ENCODE results near the gene DUS2.
"Not testable (repeated sequence)": the region's sequence is repeated elsewhere in the genome, so short reads cannot be mapped to it uniquely, and the experiment has no call there.

Gene DUS2

DNA sequence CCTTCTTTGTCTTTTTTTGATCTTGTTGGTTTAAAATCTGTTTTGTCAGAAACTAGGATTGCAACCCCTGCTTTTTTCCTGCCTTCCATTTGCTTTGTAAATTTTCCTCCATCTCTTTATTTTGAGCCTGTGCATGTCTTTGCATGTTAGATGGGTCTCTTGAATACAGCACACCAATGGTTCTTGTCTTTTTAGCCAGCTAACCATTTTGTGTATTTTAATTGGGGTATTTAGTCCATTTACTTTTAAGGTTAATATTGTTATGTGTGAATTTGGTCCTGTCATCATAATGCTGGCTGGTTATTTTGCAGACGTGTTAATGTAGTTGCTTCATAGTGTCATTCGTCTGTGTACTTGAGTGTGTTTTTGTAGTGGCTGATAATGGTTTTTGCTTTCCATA is 88.3 kb downstream of the DUS2 start:
- H3K4me3 ChIP-seq (ENCODE audit: low read length) = no peak overlapping the region
- DNase-seq (ENCODE audit: low read depth, low spot score) = no peak

DNA sequence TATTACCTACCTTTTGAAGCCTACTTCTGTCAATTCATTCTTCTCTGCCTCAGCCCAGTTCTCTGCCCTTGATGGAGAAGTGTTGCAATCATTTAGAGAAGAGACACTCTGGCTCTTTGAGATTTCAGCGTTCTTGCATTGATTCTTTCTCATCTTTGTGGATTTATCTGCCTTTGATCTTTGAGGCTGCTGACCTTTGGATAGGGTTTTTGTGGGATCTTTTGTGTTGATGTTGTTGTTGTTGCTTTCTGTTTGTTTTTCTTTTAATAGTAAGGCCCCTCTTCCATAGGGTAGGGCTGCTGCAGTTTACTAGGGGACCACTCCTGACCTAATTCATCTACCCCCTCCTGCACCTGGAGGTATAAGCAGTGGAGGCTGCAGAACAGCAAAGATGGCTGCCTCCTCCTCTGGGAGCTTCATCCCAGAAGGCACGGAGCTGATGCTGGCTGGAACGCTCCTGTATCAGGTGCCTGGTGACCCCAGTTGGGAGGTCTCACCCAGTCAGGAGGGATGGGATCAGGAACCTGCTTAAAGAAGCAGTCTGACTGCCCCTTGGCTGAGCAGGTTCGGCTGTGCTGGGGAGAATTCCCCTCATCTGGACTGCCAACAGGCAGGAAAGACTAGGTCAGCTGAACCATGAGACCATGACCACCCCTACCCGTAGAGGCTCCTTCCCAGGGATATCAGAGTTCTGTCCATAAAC is 90.1 kb downstream of the DUS2 start:
- DNase-seq (ENCODE audit: low read depth, low spot score) = no peak
- H3K4me3 ChIP-seq (ENCODE audit: low read length) = no peak overlapping the region

DNA sequence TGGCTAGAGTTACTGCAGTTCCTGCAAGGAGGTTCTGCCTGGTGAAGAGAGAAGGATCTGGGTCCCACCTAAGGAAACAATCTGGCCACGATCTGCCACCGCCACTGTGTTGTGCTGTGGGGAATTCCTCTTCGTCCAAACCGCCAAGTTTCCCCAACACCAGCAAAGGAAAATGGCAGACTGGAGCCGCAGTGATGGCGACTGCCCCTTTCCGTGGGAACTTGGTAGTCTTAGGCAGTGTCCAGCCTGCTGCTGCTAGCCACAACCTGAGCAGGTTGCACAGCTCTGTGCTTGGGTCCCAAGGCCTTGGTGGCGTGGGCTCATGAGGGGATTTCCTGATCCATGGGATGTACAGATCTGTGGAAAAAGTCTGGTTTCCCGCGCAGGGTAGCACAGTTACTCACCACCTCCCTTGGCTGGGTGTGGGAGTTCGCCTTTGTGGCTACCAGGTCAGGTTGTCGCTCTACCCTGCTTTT is 90.7 kb downstream of the DUS2 start:
- H3K4me3 ChIP-seq (ENCODE audit: low read length) = no peak overlapping the region
- no peak for DNase-seq (ENCODE audit: low read depth, low spot score)

DNA sequence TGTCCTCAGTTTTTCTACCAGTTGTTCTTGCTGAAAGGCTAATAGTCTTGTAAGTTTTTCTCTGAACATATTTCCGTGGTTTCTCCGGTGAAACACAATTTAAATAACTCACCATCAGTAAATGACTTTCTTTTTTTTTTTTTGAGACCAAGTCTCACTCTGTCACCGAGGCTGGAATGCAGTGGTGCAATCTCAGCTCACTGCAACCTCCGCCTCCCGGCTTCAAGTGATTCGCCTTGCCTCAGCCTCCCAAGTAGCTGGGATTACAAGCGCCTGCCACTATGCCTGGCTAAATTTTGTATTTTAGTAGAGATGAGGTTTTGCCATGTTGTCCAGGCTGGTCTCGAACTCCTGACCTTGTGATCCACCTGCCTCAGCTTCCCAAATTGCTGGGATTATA is 91.9 kb downstream of the DUS2 start:
- not testable (repeated sequence) for H3K4me3 ChIP-seq (ENCODE audit: low read length); DNase-seq (ENCODE audit: low read depth, low spot score)

DNA sequence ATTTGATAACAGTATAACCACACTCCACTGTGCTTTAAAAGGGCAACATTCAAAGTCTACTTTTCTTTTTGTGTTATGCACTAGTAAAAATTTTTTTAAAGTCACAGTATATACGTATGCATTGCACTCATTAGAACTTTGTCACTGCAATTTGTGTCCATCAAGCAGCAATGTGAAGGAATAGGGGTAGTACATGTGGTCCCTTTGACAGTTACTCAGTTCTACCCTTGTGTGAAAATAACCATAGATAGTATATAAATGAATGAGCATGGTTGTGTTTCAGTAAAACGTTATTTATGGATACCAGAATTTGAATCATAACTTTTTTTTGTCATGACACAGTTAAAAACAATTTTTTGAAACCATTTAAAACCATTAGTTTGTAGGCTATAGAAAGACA is 92.8 kb downstream of the DUS2 start:
- H3K4me3 ChIP-seq (ENCODE audit: low read length) = no peak overlapping the region
- DNase-seq (ENCODE audit: low read depth, low spot score) = no peak

DNA sequence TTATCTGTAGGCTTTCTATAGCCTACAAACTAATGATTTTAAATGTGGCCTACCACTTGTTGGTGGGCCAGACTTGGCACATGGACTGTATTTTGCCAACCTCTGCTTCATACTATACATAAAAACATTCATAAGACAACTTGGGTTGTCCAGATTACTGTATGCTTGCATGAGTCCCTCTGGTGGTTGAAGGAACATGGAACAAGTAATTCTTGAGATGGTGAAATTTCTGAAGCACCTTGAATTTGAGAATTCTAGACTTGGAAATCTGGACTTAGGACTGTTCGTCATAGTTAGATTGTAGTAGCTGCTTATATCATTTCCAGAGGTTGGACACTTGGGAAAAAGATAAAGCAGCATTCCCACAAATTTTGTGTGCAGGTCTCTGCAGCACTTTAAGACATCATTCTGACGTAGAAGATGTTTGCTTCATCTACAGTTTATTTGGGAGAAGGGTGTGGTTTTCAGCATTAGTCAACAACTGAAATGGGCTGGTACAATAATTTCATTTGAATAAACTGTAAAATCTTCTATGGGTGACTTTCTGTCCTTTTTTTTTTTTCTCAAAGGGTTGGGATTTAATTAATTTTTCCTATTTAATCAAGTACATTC is 93.3 kb downstream of the DUS2 start:
- peak; percentile 60 for DNase-seq (ENCODE audit: low read depth, low spot score)
- no peak overlapping the region for H3K4me3 ChIP-seq (ENCODE audit: low read length)

DNA sequence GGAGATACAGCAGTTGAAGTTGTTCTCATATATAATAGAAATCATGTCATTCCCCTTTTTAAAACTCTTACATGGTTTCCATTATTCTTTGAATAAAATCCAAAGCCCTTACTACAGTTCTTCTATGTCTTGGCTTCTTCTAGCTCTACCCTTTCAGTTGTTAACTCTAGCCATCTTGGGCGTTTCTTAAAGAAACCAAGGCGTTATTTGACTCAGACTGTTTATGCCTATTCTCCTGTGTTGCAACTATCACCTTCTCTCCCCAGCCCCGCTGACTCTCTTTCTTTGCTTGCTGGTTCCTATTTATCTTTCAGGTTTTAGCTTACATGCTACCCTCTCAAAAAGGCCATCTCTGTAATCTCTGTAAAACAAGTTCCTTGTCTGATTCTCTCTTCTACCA is 94.8 kb downstream of the DUS2 start:
- no peak for DNase-seq (ENCODE audit: low read depth, low spot score)
- no peak overlapping the region for H3K4me3 ChIP-seq (ENCODE audit: low read length)

DNA sequence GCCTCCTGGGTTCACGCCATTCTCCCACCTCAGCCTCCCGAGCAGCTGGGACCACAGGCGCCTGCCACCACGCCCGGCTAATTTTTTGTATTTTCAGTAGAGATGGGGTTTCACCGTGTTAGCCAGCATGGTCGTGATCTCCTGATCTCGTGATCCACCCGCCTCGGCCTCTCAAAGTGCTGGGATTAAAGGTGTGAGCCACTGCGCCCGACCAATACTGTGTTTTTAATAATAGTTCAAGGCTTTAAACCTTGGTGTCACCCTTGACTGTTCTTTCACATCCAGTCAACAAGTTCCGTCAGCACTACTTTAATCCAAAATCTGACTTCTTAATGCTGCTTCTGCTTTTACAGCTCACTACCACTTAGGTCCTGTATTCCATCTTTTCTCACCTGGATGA is 95.9 kb downstream of the DUS2 start:
- H3K4me3 ChIP-seq (ENCODE audit: low read length); DNase-seq (ENCODE audit: low read depth, low spot score): not testable (repeated sequence)

DNA sequence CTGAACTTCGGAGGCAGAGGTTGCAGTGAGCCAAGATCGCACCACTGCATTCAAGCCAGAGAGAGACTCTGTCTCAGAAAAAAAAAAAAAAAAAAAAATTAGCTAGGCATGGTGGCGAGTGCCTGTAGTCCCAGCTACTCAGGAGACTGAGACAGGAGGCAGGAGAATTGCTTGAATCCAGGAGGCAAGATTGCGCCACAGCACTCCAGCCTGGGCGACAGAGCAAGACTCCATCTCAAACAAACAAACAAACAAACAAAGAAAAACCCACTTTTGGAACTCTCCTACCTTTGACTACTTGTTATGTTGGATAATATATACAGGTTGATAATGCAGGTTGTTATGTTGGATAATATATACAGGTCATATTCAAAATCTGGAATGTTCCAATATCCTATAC is 97.4 kb downstream of the DUS2 start:
- not testable (repeated sequence) for DNase-seq (ENCODE audit: low read depth, low spot score); H3K4me3 ChIP-seq (ENCODE audit: low read length)

DNA sequence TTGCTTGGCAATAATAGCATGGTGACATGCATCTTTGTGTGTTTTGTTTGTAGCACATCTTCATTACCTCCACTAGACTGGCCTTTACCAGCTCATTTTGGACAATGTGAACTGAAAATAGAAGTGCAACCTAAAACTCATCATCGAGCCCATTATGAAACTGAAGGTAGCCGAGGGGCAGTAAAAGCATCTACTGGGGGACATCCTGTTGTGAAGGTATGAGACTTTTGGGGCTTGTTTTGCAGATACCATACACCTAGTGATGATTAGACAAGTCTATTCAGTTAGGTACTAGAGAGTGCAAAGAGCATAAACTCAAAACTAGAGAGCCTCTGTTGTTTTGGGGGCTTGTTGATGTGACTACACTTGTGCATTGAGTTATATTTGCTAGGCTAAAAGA is 103.3 kb downstream of the DUS2 start:
- no peak for DNase-seq (ENCODE audit: low read depth, low spot score)
- H3K4me3 ChIP-seq (ENCODE audit: low read length) = no peak overlapping the region

DNA sequence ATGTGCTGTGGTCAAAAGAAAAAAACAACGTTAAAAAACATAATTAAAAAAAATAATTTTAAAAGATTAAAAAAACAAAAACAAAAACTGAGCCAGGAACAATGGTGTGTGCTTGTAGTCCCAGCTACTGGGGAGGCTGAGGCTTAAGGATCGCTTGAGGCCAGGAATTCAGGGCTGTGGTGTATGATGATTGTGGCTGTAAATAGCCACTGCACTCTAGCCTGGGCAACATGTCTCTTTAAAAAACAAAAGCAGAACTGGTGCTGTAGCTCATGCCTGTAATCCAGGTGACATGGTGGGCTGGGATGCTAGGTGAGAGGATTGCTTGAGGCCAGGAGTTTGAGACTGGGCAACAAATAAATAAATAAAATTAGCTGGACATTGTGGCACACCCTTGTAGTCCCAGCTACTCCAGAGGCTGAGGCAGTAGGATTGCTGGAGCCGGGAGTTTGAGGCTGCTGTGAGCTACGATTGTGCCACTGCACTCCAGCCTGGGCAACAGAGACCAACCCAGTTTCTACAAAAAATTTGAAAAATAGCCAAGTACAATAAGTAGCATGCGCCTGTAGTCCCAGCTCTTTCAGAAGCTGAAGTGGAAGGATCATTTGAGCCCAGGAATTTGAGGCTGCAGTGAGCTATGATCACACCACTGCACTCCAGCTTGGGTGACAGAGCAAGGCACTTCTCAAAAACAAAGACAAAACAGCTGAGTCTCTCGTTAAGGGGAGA is 105.7 kb downstream of the DUS2 start:
- H3K4me3 ChIP-seq (ENCODE audit: low read length) = no peak overlapping the region
- DNase-seq (ENCODE audit: low read depth, low spot score) = no peak

Measured in Jurkat, Clone E6-1 (cell line).